Esophagus (tissue), 2 donors: ENCODE results near the gene RASSF6. TPM values are rescaled to one million over a fixed set of nuclear protein-coding genes. Genes with fewer than 3 reads are reported as not detected.

Experiments
- H3K27ac ChIP-seq, 2 donors: one replicate each; pipeline ENCODE4 v1.5.1; 2013; ENCODE audit warnings: low read depth in 2 of 2, mild to moderate bottlenecking in 2 of 2, inconsistent platforms in 1 of 2, low read length in 1 of 2, moderate library complexity in 1 of 2
- H3K27me3 ChIP-seq, 2 donors: one replicate each; pipeline ENCODE4 v1.6.1; 2013; ENCODE audit warnings: low read length in 2 of 2, control low read depth in 1 of 2, mild to moderate bottlenecking in 1 of 2; ENCODE audit not compliant: insufficient read depth in 2 of 2, control insufficient read depth in 1 of 2
- H3K36me3 ChIP-seq, 2 donors: one replicate each; pipeline ENCODE4 v1.6.1; 2013; ENCODE audit warnings: low read length in 1 of 2; ENCODE audit not compliant: control insufficient read depth in 2 of 2, insufficient read depth in 2 of 2
- H3K4me1 ChIP-seq, 2 donors: one replicate each; pipeline ENCODE4 v1.6.1; 2013; ENCODE audit warnings: low read length in 1 of 2; ENCODE audit not compliant: control insufficient read depth in 2 of 2, insufficient read depth in 2 of 2
- H3K4me3 ChIP-seq, 2 donors: one replicate each; pipeline ENCODE4 v1.5.1; 2013; ENCODE audit warnings: low read length in 2 of 2, mild to moderate bottlenecking in 2 of 2, low read depth in 1 of 2, moderate library complexity in 1 of 2
- H3K9me3 ChIP-seq, 2 donors: one replicate each; pipeline ENCODE4 v1.6.1; 2013; ENCODE audit warnings: mild to moderate bottlenecking in 2 of 2, low read depth in 1 of 2, low read length in 1 of 2, moderate library complexity in 1 of 2; ENCODE audit not compliant: control insufficient read depth in 2 of 2, insufficient read depth in 1 of 2
- WGBS, 2 donors: extraction: QIAGEN DNeasy Blood & Tissue Kit; methylation state at CpG; one replicate each; pipeline ENCODE4 v1.1.7; 2013; 5-methylcytosine and 5-hydroxymethylcytosine counted together
- polyA plus RNA-seq, 2 donors: library from polyadenylated mRNA; stranded (reverse); fragments of 200-250 nt; gene quantifications; one replicate each; pipeline ENCODE4 v1.2.3, GENCODE V29; 2013
- donor health status: healthy with polysubstance abuse.
- donor health status: Bipolar disorder and iron deficiency.

RASSF6 gene
- polyA plus RNA-seq, 2 donors, result 1.2 to 1.6 TPM

GRCh38 chr4:73614311-73614867, 5.8 kb downstream of the RASSF6 start:
- Histone ChIP-seq H3K4me1 (no peaks in the 10 kb centered on the region), H3K36me3 (no peaks in the 10 kb centered on the region), H3K27ac (no peak overlapping the region), H3K27me3 (no peaks in the 10 kb centered on the region), H3K4me3 (no peak overlapping the region), H3K9me3 (no peaks in the 10 kb centered on the region)

DNA sequence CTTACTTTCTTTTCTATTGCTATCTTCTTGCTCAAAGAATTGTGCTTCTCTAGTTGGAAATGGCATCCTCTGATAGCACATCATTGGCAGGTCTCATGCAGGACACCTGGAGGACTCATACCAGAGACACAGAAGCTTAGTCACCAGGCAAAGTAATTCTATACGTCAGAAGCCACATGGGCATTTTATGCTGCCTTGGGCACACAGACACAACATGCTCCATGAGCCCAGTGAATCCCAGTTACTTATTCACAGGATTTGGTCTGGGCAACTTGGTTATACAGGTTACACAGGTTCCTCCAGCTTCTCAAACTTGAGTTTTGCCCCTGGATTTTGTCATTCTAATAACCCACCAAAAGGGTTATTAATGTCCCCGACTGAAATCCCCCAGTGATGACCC, 7.1 kb downstream of the RASSF6 start:
- no peak overlapping the region for H3K4me3 ChIP-seq
- H3K4me1 ChIP-seq, result no peaks in the 10 kb centered on the region
- 54 to 65% methylated on average over 2 of the region's 2 CpGs for WGBS, 2 donors
- H3K27ac ChIP-seq, result no peak overlapping the region
- no peaks in the 10 kb centered on the region for H3K36me3 ChIP-seq
- no peaks in the 10 kb centered on the region for H3K9me3 ChIP-seq
- no peaks in the 10 kb centered on the region for H3K27me3 ChIP-seq

DNA sequence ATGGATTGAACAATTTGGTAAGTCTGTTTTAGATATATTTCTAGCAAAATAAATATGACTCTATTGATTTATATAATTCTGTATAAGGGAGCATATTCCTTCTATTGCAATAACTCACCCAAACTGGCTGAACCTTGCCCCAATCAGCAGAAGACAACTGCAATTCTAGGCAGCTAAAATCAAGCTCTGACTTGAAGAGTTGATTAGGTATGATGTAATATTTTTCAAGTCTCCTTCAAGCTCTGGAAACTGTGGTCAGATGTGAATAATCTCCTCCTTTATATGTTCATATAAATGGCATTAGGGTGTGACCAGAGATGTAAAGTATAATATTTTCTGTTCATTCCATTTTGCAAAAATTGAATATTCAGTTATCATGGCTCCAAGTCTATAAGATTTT, 8.2 kb downstream of the RASSF6 start:
- no peaks in the 10 kb centered on the region for H3K27me3 ChIP-seq
- H3K36me3 ChIP-seq, result no peaks in the 10 kb centered on the region
- no peak overlapping the region for H3K27ac ChIP-seq
- H3K9me3 ChIP-seq, result no peaks in the 10 kb centered on the region
- no peak overlapping the region for H3K4me3 ChIP-seq
- no peaks in the 10 kb centered on the region for H3K4me1 ChIP-seq

- Histone ChIP-seq H3K9me3 (no peaks in the 10 kb centered on the region), H3K4me3 (no peak overlapping the region), H3K27ac (no peak overlapping the region), H3K36me3 (no peaks in the 10 kb centered on the region), H3K4me1 (no peaks in the 10 kb centered on the region), H3K27me3 (no peaks in the 10 kb centered on the region)
- WGBS, 2 donors, result 43 to 78% methylated on average over 1 of the region's 1 CpG
Measured at GRCh38 chr4:73609706-73610105, 10.5 kb downstream of the RASSF6 start.

- H3K9me3 ChIP-seq, result no peaks in the 10 kb centered on the region
- 35 to 44% methylated on average over 3 of the region's 3 CpGs for WGBS, 2 donors
- H3K36me3 ChIP-seq, result no peaks in the 10 kb centered on the region
- H3K4me3 ChIP-seq, result no peak overlapping the region
- H3K27ac ChIP-seq, result no peak overlapping the region
- H3K4me1 ChIP-seq, result no peaks in the 10 kb centered on the region
- H3K27me3 ChIP-seq, result no peaks in the 10 kb centered on the region
Measured at GRCh38 chr4:73608689-73609594, 11.3 kb downstream of the RASSF6 start.

GRCh38 chr4:73607375-73608033, 12.7 kb downstream of the RASSF6 start:
- H3K4me1 ChIP-seq, result no peaks in the 10 kb centered on the region
- no peaks in the 10 kb centered on the region for H3K9me3 ChIP-seq
- no peaks in the 10 kb centered on the region for H3K27me3 ChIP-seq
- no peaks in the 10 kb centered on the region for H3K36me3 ChIP-seq
- no peak overlapping the region for H3K4me3 ChIP-seq
- no peak overlapping the region for H3K27ac ChIP-seq

- Histone ChIP-seq H3K27ac (no peak overlapping the region), H3K4me3 (no peak overlapping the region), H3K4me1 (no peaks in the 10 kb centered on the region), H3K36me3 (no peaks in the 10 kb centered on the region), H3K9me3 (no peaks in the 10 kb centered on the region), H3K27me3 (no peaks in the 10 kb centered on the region)
- 80 to 85% methylated on average over 4 of the region's 4 CpGs for WGBS, 2 donors
Measured at GRCh38 chr4:73606465-73606974, 13.7 kb downstream of the RASSF6 start.

- no peaks in the 10 kb centered on the region for H3K36me3 ChIP-seq
- 65 to 67% methylated on average over 12 of the region's 12 CpGs for WGBS, 2 donors
- H3K27me3 ChIP-seq, result no peaks in the 10 kb centered on the region
- no peak overlapping the region for H3K27ac ChIP-seq
- H3K4me1 ChIP-seq, result peaks cover 0 to 2% of the 10 kb centered on the region in 2 donors
- H3K4me3 ChIP-seq, result no peak overlapping the region
- H3K9me3 ChIP-seq, result no peaks in the 10 kb centered on the region
Measured at GRCh38 chr4:73603854-73604584, 16.2 kb downstream of the RASSF6 start.

DNA sequence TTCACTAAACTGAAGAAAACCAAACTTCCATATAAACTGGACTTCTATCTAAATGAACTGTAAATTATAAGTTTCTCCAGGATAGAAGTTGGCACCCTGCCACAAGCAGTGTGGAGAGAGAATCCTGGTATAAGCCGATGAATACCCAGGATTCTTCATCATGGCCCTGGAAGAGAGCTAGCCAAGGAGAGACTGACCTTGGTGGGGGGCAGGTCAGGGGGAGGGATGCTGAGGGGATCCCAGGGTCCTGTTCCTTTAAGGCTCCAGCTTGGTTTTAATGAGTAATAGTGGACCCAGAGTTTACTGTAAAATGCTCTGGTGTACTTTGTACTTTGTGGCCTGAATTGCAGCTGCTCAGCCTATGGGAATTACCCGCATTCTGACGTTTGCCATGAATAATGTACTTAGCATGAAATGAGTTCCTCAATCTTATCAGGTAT, 16.9 kb downstream of the RASSF6 start:
- Histone ChIP-seq H3K4me3 (no peak overlapping the region), H3K27ac (no peak overlapping the region), H3K36me3 (no peaks in the 10 kb centered on the region), H3K27me3 (no peaks in the 10 kb centered on the region), H3K9me3 (no peaks in the 10 kb centered on the region), H3K4me1 (peaks cover 0 to 4% of the 10 kb centered on the region in 2 donors)
- 48 to 51% methylated on average over 3 of the region's 3 CpGs for WGBS, 2 donors
